Ovary (tissue), 9 donors: ENCODE data around the gene S100A5. TPM values are rescaled to one million over a fixed set of nuclear protein-coding genes. Genes with fewer than 3 reads are reported as not detected.

Source experiments
- DNase-seq, 5 donors: peaks; one replicate each; pipeline ENCODE4 v3.0.0-alpha.2; 2019 to 2020
- H3K27ac ChIP-seq, 2 donors: fragments of 200-600 bp; one replicate each; pipeline versions ENCODE4 v1.5.1 to v1.8.0; 2019 to 2022
- H3K27me3 ChIP-seq: fragments of 200-600 bp; one replicate; pipeline ENCODE4 v1.8.0; 2022
- H3K36me3 ChIP-seq: fragments of 200-600 bp; sonication (generic); one replicate; pipeline ENCODE4 v1.5.1; 2019
- H3K4me1 ChIP-seq: one replicate; pipeline ENCODE4 v1.8.1; 2013; ENCODE audit warnings: mild to moderate bottlenecking, moderate library complexity; ENCODE audit not compliant: insufficient read depth
- H3K4me3 ChIP-seq: fragments of 200-600 bp; sonication (generic); one replicate; pipeline ENCODE4 v1.5.1; 2017
- H3K9me3 ChIP-seq, 2 donors: fragments of 200-600 bp in 1 of 2; sonication (generic) in 1 of 2; one replicate each; pipeline versions ENCODE4 v1.5.1 to v1.8.1; 2013 to 2019; ENCODE audit warnings: mild to moderate bottlenecking in 1 of 2, moderate library complexity in 1 of 2
- CTCF ChIP-seq, 3 donors: fragments of 450-650 bp in 2 of 3; fragments of 200-600 bp in 1 of 3; IDR thresholded peaks; one replicate each; pipeline versions ENCODE4 v1.5.1 to v1.8.0; 2016 to 2022; ENCODE audit warnings: antibody characterized with exemption in 3 of 3, mild to moderate bottlenecking in 1 of 3
- EP300 ChIP-seq: sonication (generic); formaldehyde crosslinking; IDR thresholded peaks from one replicate; pipeline ENCODE4 v1.6.1; 2017; ENCODE audit warnings: antibody characterized with exemption
- POLR2A ChIP-seq: fragments of 450-650 bp; IDR thresholded peaks from one replicate; pipeline ENCODE4 v1.6.1; 2017; ENCODE audit warnings: antibody characterized with exemption, mild to moderate bottlenecking, moderate library complexity
- WGBS, 3 donors: extraction: QIAGEN DNeasy Blood & Tissue Kit in 1 of 3; methylation state at CpG; one replicate each; pipeline versions ENCODE4 v1.1.5 to v1.1.7; 2013 to 2017; 5-methylcytosine and 5-hydroxymethylcytosine counted together
- intact Hi-C, 4 donors: fragments of 100-400 bp; cut with DNase I; formaldehyde crosslinking; loops; one replicate each; pipeline versions ENCODE4 v1.11.0 to v1.15.1; 2022 to 2023
- polyA plus RNA-seq, 2 donors: library from polyadenylated mRNA; stranded (reverse); fragments of 200-250 nt in 1 of 2; fragments of 350-450 nt in 1 of 2; fragmentation: Illumina TruSeq in 1 of 2; extraction: RNeasy Lipid Tissue Mini Kit (QIAGEN cat#74804) in 1 of 2; gene quantifications; one replicate each; pipeline ENCODE4 v1.2.3, GENCODE V29; 2013 to 2014
- total RNA-seq, 7 donors: library from RNA; depleted of rRNA in 2 of 7; stranded (reverse); fragments of >200 nt in 2 of 7; fragmentation: NEBNext Ultra II Directional in 3 of 7; extraction: Animal tissue kit (Norgen Biotek cat#: 25700) in 3 of 7; gene quantifications; one replicate each; pipeline versions ENCODE4 v1.1.0 to v1.2.4, GENCODE V29; 2016 to 2023
- donor health status: DM: no; HTN: no; CAD: no; lungs with moderate emphysema.
- donor health status: DM: no; HTN: no; CAD: no.
- donor health status: Bipolar disorder and iron deficiency.
- donor health status: DM: yes; HTN: yes; CAD: no.
- donor health status: DM: no; HTN: no; CAD: no.
- donor health status: DM: yes; HTN: yes; CAD: no.

Gene S100A5
- total and polyA plus RNA-seq, 9 donors = not detected

DNA sequence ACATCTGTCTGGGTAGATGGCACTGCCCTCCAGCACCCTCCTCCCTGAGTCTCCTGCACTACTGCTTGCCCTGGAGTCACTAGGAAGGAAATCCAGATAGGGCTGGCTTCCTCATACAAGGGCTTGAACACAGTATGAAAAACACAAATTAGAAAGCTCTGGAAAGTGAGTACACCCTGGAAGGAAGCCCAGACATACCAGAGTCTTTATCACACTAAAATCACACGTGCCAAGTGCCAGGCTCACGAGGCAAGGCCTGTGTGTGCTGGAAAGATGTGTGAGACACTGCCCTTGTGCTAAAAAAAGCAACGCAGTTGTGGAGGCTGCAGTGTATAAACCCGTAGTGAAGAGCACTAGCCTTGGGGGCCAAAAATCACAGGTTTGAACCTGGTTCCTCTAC is 52.0 kb downstream of the S100A5 start:
- Histone ChIP-seq H3K4me3 (no peak overlapping the region), H3K4me1 (no peaks in the 10 kb centered on the region), H3K27ac (no peak overlapping the region), H3K36me3 (no peaks in the 10 kb centered on the region), H3K27me3 (no peaks in the 10 kb centered on the region), H3K9me3 (no peaks in the 10 kb centered on the region)
- WGBS, 3 donors = 17 to 26% (median 17%) methylated on average over 4 of the region's 4 CpGs
- intact Hi-C loops = no loop called here
- TF ChIP-seq POLR2A (no peak), EP300 (no peak), CTCF (IDR thresholded peaks at IDR 0.05) (no peak)
- DNase-seq = peak in 1 of 5 donors; percentile 37

DNA sequence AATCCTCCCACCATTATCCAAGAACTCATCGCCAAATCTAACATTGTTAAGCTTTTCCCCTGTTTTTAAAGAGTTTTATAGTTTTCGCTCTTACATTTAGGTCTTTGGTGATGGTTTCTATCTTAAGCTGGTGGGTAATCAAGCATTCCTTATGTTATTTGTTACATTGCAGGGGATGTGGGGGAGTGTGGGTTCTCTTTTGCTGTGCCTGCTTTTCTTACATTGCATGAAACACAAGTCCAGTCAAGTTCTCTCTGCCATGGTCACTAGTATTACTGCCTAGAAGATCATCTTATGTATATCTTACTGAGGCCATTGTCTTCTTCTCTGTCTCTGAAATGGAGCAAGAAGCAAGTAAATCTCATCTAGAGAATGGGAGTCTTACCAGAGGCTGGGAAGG is 53.0 kb downstream of the S100A5 start:
- no peak for DNase-seq
- no peak for TF ChIP-seq POLR2A
- no peak for TF ChIP-seq CTCF (IDR thresholded peaks at IDR 0.05)
- TF ChIP-seq EP300 = no peak
- WGBS, 3 donors = 93 to 98% (median 96%) methylated on average over 2 of the region's 2 CpGs
- Histone ChIP-seq H3K27ac (no peak overlapping the region), H3K36me3 (no peaks in the 10 kb centered on the region), H3K27me3 (no peaks in the 10 kb centered on the region), H3K4me1 (no peaks in the 10 kb centered on the region), H3K4me3 (no peak overlapping the region), H3K9me3 (no peaks in the 10 kb centered on the region)
- intact Hi-C loops = no loop called here

Other genes with a start within 250 kb of the S100A5 start
- gene PGLYRP3, start 228.0 kb downstream of the S100A5 start, total RNA-seq = not detected
- gene PGLYRP3, start 228.0 kb downstream of the S100A5 start, polyA plus RNA-seq = not detected
- not detected for gene PGLYRP4, start 192.1 kb downstream of the S100A5 start, total RNA-seq
- gene PGLYRP4, start 192.1 kb downstream of the S100A5 start, polyA plus RNA-seq = not detected
- gene S100A9, start 183.1 kb downstream of the S100A5 start, total RNA-seq = 10 to 100 TPM in 6 of 7 donors, 1 to 10 TPM in 1; 8.8 to 96.3 (median 33.2) TPM
- gene S100A9, start 183.1 kb downstream of the S100A5 start, polyA plus RNA-seq = 10 to 100 TPM; 22.8 to 57.8 TPM
- gene S100A12, start 165.3 kb downstream of the S100A5 start, total RNA-seq = 1 to 10 TPM in 3 of 7 donors, under 1 TPM in 2, not detected in 2; 0.70 to 2.4 (median 1.0) TPM
- 1 to 10 TPM in 1 of 2 donors, under 1 TPM in 1; 0.80 to 1.0 TPM for gene S100A12, start 165.3 kb downstream of the S100A5 start, polyA plus RNA-seq
- gene S100A8, start 149.9 kb downstream of the S100A5 start, total RNA-seq = 10 to 100 TPM in 3 of 7 donors, 1 to 10 TPM in 4; 5.3 to 60.5 (median 9.1) TPM
- 10 to 100 TPM in 1 of 2 donors, 1 to 10 TPM in 1; 8.3 to 19.4 TPM for gene S100A8, start 149.9 kb downstream of the S100A5 start, polyA plus RNA-seq
- not detected for gene S100A7A, start 124.4 kb downstream of the S100A5 start, total RNA-seq
- gene S100A7A, start 124.4 kb downstream of the S100A5 start, polyA plus RNA-seq = not detected
- gene S100A7, start 80.3 kb downstream of the S100A5 start, total RNA-seq = under 1 TPM in 1 of 7 donors, not detected in 6; 0.97 TPM
- gene S100A7, start 80.3 kb downstream of the S100A5 start, polyA plus RNA-seq = not detected
- 100 to 1,000 TPM; 170 to 646 (median 456) TPM for gene S100A6, start 4.9 kb downstream of the S100A5 start, total RNA-seq
- gene S100A6, start 4.9 kb downstream of the S100A5 start, polyA plus RNA-seq = 100 to 1,000 TPM; 587 to 764 TPM
- 10 to 100 TPM; 12.7 to 85.5 (median 37.3) TPM for gene S100A4, start 4.9 kb upstream of the S100A5 start, total RNA-seq
- 100 to 1,000 TPM; 104 to 160 TPM for gene S100A4, start 4.9 kb upstream of the S100A5 start, polyA plus RNA-seq
- 1 to 10 TPM in 3 of 7 donors, under 1 TPM in 1, not detected in 3; 0.48 to 2.5 (median 1.3) TPM for gene S100A3, start 8.3 kb upstream of the S100A5 start, total RNA-seq
- 1 to 10 TPM in 1 of 2 donors, not detected in 1; 2.2 TPM for gene S100A3, start 8.3 kb upstream of the S100A5 start, polyA plus RNA-seq
- 1 to 10 TPM in 4 of 7 donors, under 1 TPM in 1, not detected in 2; 0.61 to 4.0 (median 1.8) TPM for gene S100A2, start 24.9 kb upstream of the S100A5 start, total RNA-seq
- gene S100A2, start 24.9 kb upstream of the S100A5 start, polyA plus RNA-seq = 1 to 10 TPM in 1 of 2 donors, under 1 TPM in 1; 0.88 to 3.3 TPM
- 100 to 1,000 TPM in 2 of 7 donors, 10 to 100 TPM in 5; 40.7 to 110 (median 67.3) TPM for gene S100A16, start 72.2 kb upstream of the S100A5 start, total RNA-seq
- gene S100A16, start 72.2 kb upstream of the S100A5 start, polyA plus RNA-seq = 100 to 1,000 TPM; 117 to 200 TPM
- gene S100A14, start 75.4 kb upstream of the S100A5 start, total RNA-seq = 10 to 100 TPM in 1 of 7 donors, 1 to 10 TPM in 4, not detected in 2; 1.3 to 19.8 (median 2.9) TPM
- under 1 TPM; 0.40 to 0.68 TPM for gene S100A14, start 75.4 kb upstream of the S100A5 start, polyA plus RNA-seq
- 100 to 1,000 TPM in 4 of 7 donors, 10 to 100 TPM in 3; 73.2 to 263 (median 103) TPM for gene S100A13, start 86.6 kb upstream of the S100A5 start, total RNA-seq
- gene S100A13, start 86.6 kb upstream of the S100A5 start, polyA plus RNA-seq = 100 to 1,000 TPM; 179 to 560 TPM
- gene S100A1, start 87.5 kb upstream of the S100A5 start, total RNA-seq = 10 to 100 TPM in 2 of 7 donors, 1 to 10 TPM in 3, under 1 TPM in 1, not detected in 1; 0.91 to 77.2 (median 4.8) TPM
- 1 to 10 TPM in 1 of 2 donors, under 1 TPM in 1; 0.97 to 1.2 TPM for gene S100A1, start 87.5 kb upstream of the S100A5 start, polyA plus RNA-seq
- 10 to 100 TPM; 54.0 to 91.1 (median 79.0) TPM for gene CHTOP, start 93.1 kb upstream of the S100A5 start, total RNA-seq
- 10 to 100 TPM; 66.3 to 72.9 TPM for gene CHTOP, start 93.1 kb upstream of the S100A5 start, polyA plus RNA-seq
- gene SNAPIN, start 117.8 kb upstream of the S100A5 start, total RNA-seq = 10 to 100 TPM; 31.6 to 48.9 (median 38.4) TPM
- 10 to 100 TPM; 41.3 to 70.2 TPM for gene SNAPIN, start 117.8 kb upstream of the S100A5 start, polyA plus RNA-seq
- 100 to 1,000 TPM in 6 of 7 donors, 10 to 100 TPM in 1; 92.5 to 133 (median 122) TPM for gene ILF2, start 130.1 kb upstream of the S100A5 start, total RNA-seq
- gene ILF2, start 130.1 kb upstream of the S100A5 start, polyA plus RNA-seq = 100 to 1,000 TPM in 1 of 2 donors, 10 to 100 TPM in 1; 87.3 to 206 TPM
- gene NPR1, start 137.8 kb upstream of the S100A5 start, total RNA-seq = 10 to 100 TPM; 23.6 to 96.5 (median 50.7) TPM
- 10 to 100 TPM; 20.6 to 31.3 TPM for gene NPR1, start 137.8 kb upstream of the S100A5 start, polyA plus RNA-seq
- gene INTS3, start 187.1 kb upstream of the S100A5 start, total RNA-seq = 10 to 100 TPM; 49.5 to 74.4 (median 58.6) TPM
- 10 to 100 TPM; 41.6 to 54.5 TPM for gene INTS3, start 187.1 kb upstream of the S100A5 start, polyA plus RNA-seq
- 10 to 100 TPM in 6 of 7 donors, 1 to 10 TPM in 1; 9.5 to 50.9 (median 31.1) TPM for gene SLC27A3, start 234.5 kb upstream of the S100A5 start, total RNA-seq
- gene SLC27A3, start 234.5 kb upstream of the S100A5 start, polyA plus RNA-seq = 10 to 100 TPM; 23.2 to 31.5 TPM